ENCODE measurements around the gene IL2RA.

Gene IL2RA

GRCh38 chr10:6086375-6087233 lies 24.4 kb upstream of the IL2RA start:
- Histone ChIP-seq H3K27ac (no peak overlapping the region), H3K9me3 (ENCODE audit: severe bottlenecking) (no peaks in the 10 kb centered on the region), H3K27me3 (ENCODE audit: insufficient read depth, low read depth, severe bottlenecking) (peaks cover 29% of the 10 kb centered on the region), H3K36me3 (no peaks in the 10 kb centered on the region), H3K4me3 (ENCODE audit: low read depth, low read length) (no peak overlapping the region)
- peak; percentile 83 for TF ChIP-seq CTCF (IDR thresholded peaks at IDR 0.05; ENCODE audit: low read depth, low read length)
- peak; percentile 68 for DNase-seq

- H3K36me3 ChIP-seq, result no peaks in the 10 kb centered on the region
- H3K27ac ChIP-seq, result no peak overlapping the region
- H3K4me3 ChIP-seq (ENCODE audit: low read depth, low read length), result no peak overlapping the region
- TF ChIP-seq CTCF (IDR thresholded peaks at IDR 0.05; ENCODE audit: low read depth, low read length), result no peak
- DNase-seq, result no peak
- H3K9me3 ChIP-seq (ENCODE audit: severe bottlenecking), result no peaks in the 10 kb centered on the region
- peaks cover 34% of the 10 kb centered on the region for H3K27me3 ChIP-seq (ENCODE audit: insufficient read depth, low read depth, severe bottlenecking)
Measured at GRCh38 chr10:6083523-6084475, 21.6 kb upstream of the IL2RA start.

DNA sequence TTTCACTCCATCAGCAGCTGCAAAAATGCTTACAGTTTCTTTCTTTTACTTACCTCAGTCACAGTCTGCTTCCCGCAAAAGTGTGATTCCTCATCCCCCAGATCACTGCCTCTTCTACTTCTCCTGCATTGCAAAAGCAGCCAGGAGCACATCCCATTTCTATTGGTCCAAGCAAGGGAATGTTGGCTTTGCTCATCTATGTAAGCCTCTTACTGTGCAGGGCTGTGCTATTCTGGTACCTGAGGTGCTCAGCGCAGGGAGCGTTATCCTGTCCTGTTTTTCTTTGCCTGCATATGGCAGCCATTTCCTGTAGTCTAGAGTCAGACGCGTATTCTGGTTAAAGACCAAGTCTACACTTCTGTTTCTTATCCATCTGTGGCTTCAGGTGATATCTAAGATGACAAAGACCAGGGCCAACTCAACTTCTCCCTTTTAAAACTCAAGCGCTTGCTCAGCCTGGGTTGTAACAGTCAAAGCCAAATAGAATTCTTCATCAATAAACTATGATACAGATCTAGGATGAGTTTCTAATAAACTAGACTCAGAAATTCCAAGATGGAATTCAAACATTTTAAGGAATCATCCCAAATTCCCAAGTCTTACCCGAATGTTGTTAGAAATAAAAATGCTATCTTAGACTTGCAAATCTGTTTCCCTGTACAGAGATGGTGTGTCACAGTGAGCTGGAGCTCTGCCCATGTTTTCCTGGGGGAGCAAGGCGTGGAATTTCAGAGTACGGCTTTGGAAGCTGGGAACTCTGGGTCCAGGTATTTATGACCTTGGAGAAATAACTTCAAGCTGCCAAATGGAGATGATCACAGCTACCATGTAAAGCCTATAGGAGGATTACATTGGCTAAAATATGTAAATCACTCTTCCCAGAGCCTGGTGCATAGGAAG lies 20.6 kb upstream of the IL2RA start:
- Histone ChIP-seq H3K27ac (no peak overlapping the region), H3K27me3 (ENCODE audit: insufficient read depth, low read depth, severe bottlenecking) (peaks cover 34% of the 10 kb centered on the region), H3K9me3 (ENCODE audit: severe bottlenecking) (no peaks in the 10 kb centered on the region), H3K4me3 (ENCODE audit: low read depth, low read length) (no peak overlapping the region), H3K36me3 (no peaks in the 10 kb centered on the region)
- TF ChIP-seq CTCF (IDR thresholded peaks at IDR 0.05; ENCODE audit: low read depth, low read length), result no peak
- DNase-seq, result no peak

DNA sequence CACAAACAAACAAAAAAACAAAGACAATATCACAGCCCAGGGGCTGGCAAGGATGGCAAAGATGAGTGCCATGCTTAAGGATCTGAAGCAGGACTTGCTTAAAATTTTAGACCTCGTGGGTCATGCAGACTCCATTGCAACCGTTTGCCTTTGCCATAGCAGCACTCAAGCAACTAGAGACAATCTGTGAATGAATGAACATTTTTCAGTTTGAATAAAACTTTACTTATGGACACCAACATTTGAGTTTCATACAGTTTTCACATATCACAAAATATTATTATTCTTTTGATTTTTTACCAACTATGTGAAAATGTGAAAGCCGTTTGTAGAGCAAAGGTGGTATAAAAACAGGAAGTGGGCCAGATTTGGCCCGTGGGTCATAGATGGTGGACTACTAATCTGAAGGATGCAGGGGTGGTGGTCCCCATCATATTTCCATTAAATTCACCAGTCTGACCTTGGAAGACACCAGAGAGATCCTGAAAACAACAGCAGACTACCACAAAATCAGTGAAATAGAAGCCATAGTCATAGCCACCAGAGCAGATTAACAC lies 18.3 kb upstream of the IL2RA start:
- no peaks in the 10 kb centered on the region for H3K9me3 ChIP-seq (ENCODE audit: severe bottlenecking)
- DNase-seq, result no peak
- H3K27me3 ChIP-seq (ENCODE audit: insufficient read depth, low read depth, severe bottlenecking), result peaks cover 37% of the 10 kb centered on the region
- H3K36me3 ChIP-seq, result no peaks in the 10 kb centered on the region
- TF ChIP-seq CTCF (IDR thresholded peaks at IDR 0.05; ENCODE audit: low read depth, low read length), result no peak
- H3K4me3 ChIP-seq (ENCODE audit: low read depth, low read length), result no peak overlapping the region
- H3K27ac ChIP-seq, result no peak overlapping the region

GRCh38 chr10:6079044-6079443 lies 16.9 kb upstream of the IL2RA start:
- no peak overlapping the region for H3K4me3 ChIP-seq (ENCODE audit: low read depth, low read length)
- H3K36me3 ChIP-seq, result no peaks in the 10 kb centered on the region
- H3K27ac ChIP-seq, result no peak overlapping the region
- H3K9me3 ChIP-seq (ENCODE audit: severe bottlenecking), result no peaks in the 10 kb centered on the region
- H3K27me3 ChIP-seq (ENCODE audit: insufficient read depth, low read depth, severe bottlenecking), result peaks cover 33% of the 10 kb centered on the region
- TF ChIP-seq CTCF (IDR thresholded peaks at IDR 0.05; ENCODE audit: low read depth, low read length), result no peak
- no peak for DNase-seq
